ENCODE results near the gene CAMKMT.

CAMKMT gene

GRCh38 chr2:44668336-44668735 lies 306.6 kb downstream of the CAMKMT start:
- DNase-seq: no peak

- no peak for DNase-seq
These were observed 309.5 kb downstream of the CAMKMT start for GRCh38 chr2:44671276-44671675.

- DNase-seq: no peak
These were observed 310.2 kb downstream of the CAMKMT start for GRCh38 chr2:44671916-44672315.

- no peak for DNase-seq
These were observed 310.7 kb downstream of the CAMKMT start for GRCh38 chr2:44672431-44672830.

GRCh38 chr2:44674473-44675284 lies 312.9 kb downstream of the CAMKMT start:
- no peak for DNase-seq

GRCh38 chr2:44676379-44676778 lies 314.6 kb downstream of the CAMKMT start:
- no peak for DNase-seq

GRCh38 chr2:44679584-44679983 lies 317.8 kb downstream of the CAMKMT start:
- no peak for DNase-seq

- DNase-seq: no peak
These were observed 318.2 kb downstream of the CAMKMT start for GRCh38 chr2:44679990-44680389.

- no peak for DNase-seq
These were observed 318.8 kb downstream of the CAMKMT start for GRCh38 chr2:44680424-44680971.

GRCh38 chr2:44680983-44681531 lies 319.3 kb downstream of the CAMKMT start:
- DNase-seq: no peak

GRCh38 chr2:44682459-44682858 lies 320.7 kb downstream of the CAMKMT start:
- DNase-seq: no peak

- no peak for DNase-seq
These were observed 322.8 kb downstream of the CAMKMT start for GRCh38 chr2:44684559-44684958.

- DNase-seq: no peak
These were observed 324.8 kb downstream of the CAMKMT start for GRCh38 chr2:44686561-44686960.

GRCh38 chr2:44687686-44688455 lies 326.1 kb downstream of the CAMKMT start:
- no peak for DNase-seq

- no peak for DNase-seq
These were observed 326.8 kb downstream of the CAMKMT start for GRCh38 chr2:44688456-44689124.

GRCh38 chr2:44689516-44689915 lies 327.8 kb downstream of the CAMKMT start:
- DNase-seq: no peak

- DNase-seq: no peak
These were observed 329.5 kb downstream of the CAMKMT start for GRCh38 chr2:44691174-44691785.

- no peak for DNase-seq
These were observed 331.1 kb downstream of the CAMKMT start for GRCh38 chr2:44692821-44693220.

GRCh38 chr2:44700824-44701223 lies 339.1 kb downstream of the CAMKMT start:
- DNase-seq: no peak

- no peak for DNase-seq
These were observed 343.6 kb downstream of the CAMKMT start for GRCh38 chr2:44705356-44705755.

- DNase-seq: no peak
These were observed 344.2 kb downstream of the CAMKMT start for GRCh38 chr2:44705876-44706480.
